ENCODE measurements around the gene ARMC8. TPM values are rescaled to one million over a fixed set of nuclear protein-coding genes. Genes with fewer than 3 reads are reported as not detected.

ARMC8 gene
- total and polyA plus RNA-seq, 8 donors = 7.6 to 21.1 (median 16.9) TPM

DNA sequence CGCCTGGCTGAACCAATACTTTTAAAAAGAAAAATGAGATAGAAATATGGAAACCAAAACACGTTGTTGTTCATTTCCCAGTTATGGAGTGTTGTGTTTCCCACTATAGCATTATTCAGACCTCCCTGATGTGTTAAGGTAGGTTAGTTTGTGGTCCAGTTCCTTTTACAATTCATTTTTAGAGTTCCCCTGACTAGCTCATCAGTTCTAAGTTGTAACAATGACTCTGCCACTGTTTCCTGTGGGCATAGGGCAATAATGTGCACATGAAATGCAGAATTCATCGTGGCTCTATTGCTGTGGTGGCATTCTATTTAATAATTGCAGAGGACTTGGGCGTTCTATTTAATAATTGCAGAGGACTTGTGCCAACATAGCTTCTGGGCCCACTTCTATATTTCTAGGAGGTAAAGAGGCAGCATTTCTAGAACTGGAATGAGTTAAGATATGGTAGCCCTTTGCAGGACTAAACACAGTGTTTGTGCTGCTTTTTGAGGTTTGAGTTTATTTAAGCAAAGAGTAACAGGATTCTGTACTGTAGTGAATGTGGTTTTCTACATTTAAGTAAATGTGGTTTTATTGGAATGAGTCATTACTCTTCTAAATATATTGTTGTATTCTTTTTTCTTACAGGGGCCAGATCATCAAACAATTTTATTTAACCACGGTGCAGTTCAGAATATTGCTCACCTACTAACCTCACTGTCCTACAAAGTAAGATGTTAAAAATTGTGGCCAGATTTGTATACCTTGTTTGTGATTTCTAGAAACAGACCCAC is 47.5 kb downstream of the ARMC8 start:
- no peak for ATAC-seq
- intact Hi-C loops (cut with DNase I) = no loop called here
- no peak overlapping the region for H3K4me3 ChIP-seq
- no peaks in the 10 kb centered on the region for H3K27me3 ChIP-seq
- WGBS, 2 donors = 90 to 96% methylated on average over 5 of the region's 5 CpGs
- H3K4me1 ChIP-seq = no peaks in the 10 kb centered on the region
- H3K27ac ChIP-seq = no peak overlapping the region
- FAIRE-seq = no peak
- DNase-seq = no peak
- TF ChIP-seq CTCF (IDR thresholded peaks at IDR 0.05) = no peak
- H3K9me3 ChIP-seq = no peaks in the 10 kb centered on the region
- H3K36me3 ChIP-seq = peaks cover 0 to 44% (median 7%) of the 10 kb centered on the region in 3 donors

DNA sequence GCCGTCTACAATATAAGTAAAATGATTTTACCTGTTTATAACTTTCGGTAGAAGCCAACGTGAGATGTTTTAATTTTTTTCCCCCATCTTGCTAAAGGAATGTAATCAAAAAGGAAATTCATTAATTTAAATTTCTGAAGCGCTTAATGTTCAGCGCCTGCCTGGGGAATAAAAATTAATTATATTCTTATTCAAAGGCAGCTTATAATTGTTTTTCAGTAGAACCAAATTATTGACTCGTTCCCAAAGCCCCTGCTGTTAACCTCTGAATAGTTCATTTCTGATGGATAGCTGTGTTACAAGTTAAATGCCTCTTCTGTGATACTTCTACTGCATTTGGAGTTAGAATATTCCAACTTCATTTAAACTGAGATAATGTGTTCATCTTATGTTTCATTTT is 51.6 kb downstream of the ARMC8 start:
- 92 to 94% methylated on average over 6 of the region's 6 CpGs for WGBS, 2 donors
- no peak for FAIRE-seq
- H3K36me3 ChIP-seq = peaks cover 0 to 55% (median 7%) of the 10 kb centered on the region in 3 donors
- intact Hi-C loops (cut with DNase I) = no loop called here
- DNase-seq = no peak
- H3K9me3 ChIP-seq = no peaks in the 10 kb centered on the region
- H3K27me3 ChIP-seq = no peaks in the 10 kb centered on the region
- no peaks in the 10 kb centered on the region for H3K4me1 ChIP-seq
- TF ChIP-seq CTCF (IDR thresholded peaks at IDR 0.05) = no peak
- H3K4me3 ChIP-seq = no peak overlapping the region
- no peak for ATAC-seq
- no peak overlapping the region for H3K27ac ChIP-seq

- ATAC-seq (no peak), DNase-seq (no peak), FAIRE-seq (no peak)
- WGBS, 2 donors = 63 to 75% methylated on average over 1 of the region's 1 CpG
- intact Hi-C loops (cut with DNase I) = no loop called here
- Histone ChIP-seq H3K36me3 (peaks cover 0 to 46% (median 2%) of the 10 kb centered on the region in 3 donors), H3K27me3 (no peaks in the 10 kb centered on the region), H3K4me3 (no peak overlapping the region), H3K4me1 (no peaks in the 10 kb centered on the region), H3K27ac (no peak overlapping the region), H3K9me3 (no peaks in the 10 kb centered on the region)
- TF ChIP-seq CTCF (IDR thresholded peaks at IDR 0.05) = no peak
Measured at GRCh38 chr3:138241061-138241460, 54.0 kb downstream of the ARMC8 start.

GRCh38 chr3:138241676-138242075 is 54.6 kb downstream of the ARMC8 start:
- Histone ChIP-seq H3K27ac (no peak overlapping the region), H3K36me3 (peaks cover 0 to 45% (median 2%) of the 10 kb centered on the region in 3 donors), H3K4me3 (no peak overlapping the region), H3K27me3 (no peaks in the 10 kb centered on the region), H3K9me3 (no peaks in the 10 kb centered on the region), H3K4me1 (no peaks in the 10 kb centered on the region)
- DNase-seq (no peak), FAIRE-seq (no peak), ATAC-seq (no peak)
- no peak for TF ChIP-seq CTCF (IDR thresholded peaks at IDR 0.05)
- WGBS, 2 donors = 83% methylated on average over 2 of the region's 2 CpGs
- intact Hi-C loops (cut with DNase I) = no loop called here

- FAIRE-seq (no peak), ATAC-seq (no peak), DNase-seq (no peak)
- 98% methylated on average over 1 of the region's 1 CpG for WGBS, 2 donors
- Histone ChIP-seq H3K36me3 (peaks cover 0 to 38% (median 0%) of the 10 kb centered on the region in 3 donors), H3K27me3 (no peaks in the 10 kb centered on the region), H3K27ac (no peak overlapping the region), H3K9me3 (peaks cover 0 to 4% (median 0%) of the 10 kb centered on the region in 4 donors), H3K4me3 (no peak overlapping the region), H3K4me1 (no peaks in the 10 kb centered on the region)
- intact Hi-C loops (cut with DNase I) = no loop called here
- TF ChIP-seq CTCF (IDR thresholded peaks at IDR 0.05) = no peak
Measured at GRCh38 chr3:138242466-138242865, 55.4 kb downstream of the ARMC8 start.
